ENCODE data around the gene JPT2.

JPT2 gene

GRCh38 chr16:1746693-1747195, 68.7 kb downstream of the JPT2 start:
- ChIA-PET CTCF (no interaction called here), POLR2A (no interaction called here)
- TF ChIP-seq ZNF24 (tag by site-specific recombination; IDR thresholded peaks at IDR 0.05), result no peak
- TF ChIP-seq ZNF660 (tag by site-specific recombination; IDR thresholded peaks at IDR 0.05), result no peak
- no peak for TF ChIP-seq ZNF23 (tag by site-specific recombination; IDR thresholded peaks at IDR 0.05; ENCODE audit: borderline replicate concordance)
- no peak for TF ChIP-seq GLIS1 (tag by site-specific recombination; IDR thresholded peaks at IDR 0.05)
- TF ChIP-seq OVOL3 (tag by site-specific recombination; IDR thresholded peaks at IDR 0.05), result no peak
- no peak for TF ChIP-seq ZFP37 (tag by site-specific recombination; IDR thresholded peaks at IDR 0.05)
- TF ChIP-seq, protein P1, sequence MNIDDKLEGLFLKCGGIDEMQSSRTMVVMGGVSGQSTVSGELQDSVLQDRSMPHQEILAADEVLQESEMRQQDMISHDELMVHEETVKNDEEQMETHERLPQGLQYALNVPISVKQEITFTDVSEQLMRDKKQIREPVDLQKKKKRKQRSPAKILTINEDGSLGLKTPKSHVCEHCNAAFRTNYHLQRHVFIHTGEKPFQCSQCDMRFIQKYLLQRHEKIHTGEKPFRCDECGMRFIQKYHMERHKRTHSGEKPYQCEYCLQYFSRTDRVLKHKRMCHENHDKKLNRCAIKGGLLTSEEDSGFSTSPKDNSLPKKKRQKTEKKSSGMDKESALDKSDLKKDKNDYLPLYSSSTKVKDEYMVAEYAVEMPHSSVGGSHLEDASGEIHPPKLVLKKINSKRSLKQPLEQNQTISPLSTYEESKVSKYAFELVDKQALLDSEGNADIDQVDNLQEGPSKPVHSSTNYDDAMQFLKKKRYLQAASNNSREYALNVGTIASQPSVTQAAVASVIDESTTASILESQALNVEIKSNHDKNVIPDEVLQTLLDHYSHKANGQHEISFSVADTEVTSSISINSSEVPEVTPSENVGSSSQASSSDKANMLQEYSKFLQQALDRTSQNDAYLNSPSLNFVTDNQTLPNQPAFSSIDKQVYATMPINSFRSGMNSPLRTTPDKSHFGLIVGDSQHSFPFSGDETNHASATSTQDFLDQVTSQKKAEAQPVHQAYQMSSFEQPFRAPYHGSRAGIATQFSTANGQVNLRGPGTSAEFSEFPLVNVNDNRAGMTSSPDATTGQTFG (tag by site-specific recombination; IDR thresholded peaks at IDR 0.05; ENCODE audit: borderline replicate concordance), result no peak
- no peak for TF ChIP-seq ZNF169 (tag by site-specific recombination; IDR thresholded peaks at IDR 0.05)
- no peak for TF ChIP-seq ZNF670 (tag by site-specific recombination; IDR thresholded peaks at IDR 0.05; ENCODE audit: low read depth)
- TF ChIP-seq, protein P2, sequence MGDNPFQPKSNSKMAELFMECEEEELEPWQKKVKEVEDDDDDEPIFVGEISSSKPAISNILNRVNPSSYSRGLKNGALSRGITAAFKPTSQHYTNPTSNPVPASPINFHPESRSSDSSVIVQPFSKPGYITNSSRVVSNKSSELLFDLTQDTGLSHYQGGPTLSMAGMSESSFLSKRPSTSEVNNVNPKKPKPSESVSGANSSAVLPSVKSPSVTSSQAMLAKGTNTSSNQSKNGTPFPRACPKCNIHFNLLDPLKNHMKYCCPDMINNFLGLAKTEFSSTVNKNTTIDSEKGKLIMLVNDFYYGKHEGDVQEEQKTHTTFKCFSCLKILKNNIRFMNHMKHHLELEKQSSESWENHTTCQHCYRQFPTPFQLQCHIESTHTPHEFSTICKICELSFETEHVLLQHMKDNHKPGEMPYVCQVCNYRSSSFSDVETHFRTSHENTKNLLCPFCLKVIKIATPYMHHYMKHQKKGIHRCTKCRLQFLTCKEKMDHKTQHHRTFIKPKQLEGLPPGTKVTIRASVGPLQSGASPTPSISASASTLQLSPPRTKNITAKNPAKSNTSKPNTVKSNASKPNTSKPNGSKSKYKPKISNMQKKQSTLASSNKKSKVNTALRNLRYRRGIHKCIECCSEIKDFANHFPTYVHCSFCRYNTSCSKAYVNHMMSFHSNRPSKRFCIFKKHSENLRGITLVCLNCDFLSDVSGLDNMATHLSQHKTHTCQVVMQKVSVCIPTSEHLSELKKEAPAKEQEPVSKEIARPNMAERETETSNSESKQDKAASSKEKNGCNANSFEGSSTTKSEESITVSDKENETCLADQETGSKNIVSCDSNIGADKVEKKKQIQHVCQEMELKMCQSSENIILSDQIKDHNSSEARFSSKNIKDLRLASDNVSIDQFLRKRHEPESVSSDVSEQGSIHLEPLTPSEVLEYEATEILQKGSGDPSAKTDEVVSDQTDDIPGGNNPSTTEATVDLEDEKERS (tag by site-specific recombination; IDR thresholded peaks at IDR 0.05), result no peak
- no peak for TF ChIP-seq ZNF266 (tag by site-specific recombination; IDR thresholded peaks at IDR 0.05; ENCODE audit: low read depth)
- TF ChIP-seq, protein P3, sequence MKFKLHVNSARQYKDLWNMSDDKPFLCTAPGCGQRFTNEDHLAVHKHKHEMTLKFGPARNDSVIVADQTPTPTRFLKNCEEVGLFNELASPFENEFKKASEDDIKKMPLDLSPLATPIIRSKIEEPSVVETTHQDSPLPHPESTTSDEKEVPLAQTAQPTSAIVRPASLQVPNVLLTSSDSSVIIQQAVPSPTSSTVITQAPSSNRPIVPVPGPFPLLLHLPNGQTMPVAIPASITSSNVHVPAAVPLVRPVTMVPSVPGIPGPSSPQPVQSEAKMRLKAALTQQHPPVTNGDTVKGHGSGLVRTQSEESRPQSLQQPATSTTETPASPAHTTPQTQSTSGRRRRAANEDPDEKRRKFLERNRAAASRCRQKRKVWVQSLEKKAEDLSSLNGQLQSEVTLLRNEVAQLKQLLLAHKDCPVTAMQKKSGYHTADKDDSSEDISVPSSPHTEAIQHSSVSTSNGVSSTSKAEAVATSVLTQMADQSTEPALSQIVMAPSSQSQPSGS (tag by site-specific recombination; IDR thresholded peaks at IDR 0.05; ENCODE audit: low read depth), result no peak
- TF ChIP-seq ZNF19 (tag by site-specific recombination; IDR thresholded peaks at IDR 0.05; ENCODE audit: low read depth), result no peak
- Histone ChIP-seq H3K36me3 (ENCODE audit: control insufficient read depth in 2 of 2, insufficient read depth in 1 of 2, low read length in 2 of 2) (peaks cover 5 to 81% of the 10 kb centered on the region in 2 experiments; a peak in 2 of 3 replicates), H3K4me1 (ENCODE audit: control insufficient read depth, insufficient read depth, low read length) (no peaks in the 10 kb centered on the region), H3K27ac (ENCODE audit: extremely low read depth, low read depth, low read length) (no peak overlapping the region), H3K4me3 (ENCODE audit: low read depth, low read length) (no peak overlapping the region), H3K9me3 (ENCODE audit: control insufficient read depth, insufficient read depth, low read depth, low read length) (no peaks in the 10 kb centered on the region)

DNA sequence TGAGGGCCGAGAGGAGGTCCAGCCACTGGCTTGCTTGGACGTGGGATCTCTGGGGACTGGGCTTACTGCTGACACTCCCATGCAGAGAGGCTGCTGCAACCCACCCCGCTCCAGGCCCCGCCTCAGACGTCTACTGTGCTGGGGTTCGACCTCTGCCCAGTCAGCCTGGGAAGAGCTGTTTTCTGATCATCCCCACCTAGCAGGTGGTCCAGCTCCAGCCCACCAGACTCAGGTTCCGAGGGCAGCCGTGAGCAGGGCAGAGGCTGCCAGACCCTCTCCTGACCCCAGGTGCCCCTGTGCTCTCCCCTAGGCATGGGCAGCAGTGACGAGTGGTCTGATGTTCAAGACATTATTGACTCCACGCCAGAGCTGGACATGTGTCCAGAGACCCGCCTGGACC, 69.9 kb downstream of the JPT2 start:
- CTCF ChIA-PET, result interaction anchor here (1.1 kb wide), 1 partner anchor 21 kb away, joined by 3 read pairs; no protein-coding TSS in a partner anchor
- H3K9me3 ChIP-seq (ENCODE audit: control insufficient read depth, insufficient read depth, low read depth, low read length), result no peaks in the 10 kb centered on the region
- H3K4me3 ChIP-seq (ENCODE audit: low read depth, low read length), result no peak overlapping the region
- H3K36me3 ChIP-seq (ENCODE audit: control insufficient read depth in 2 of 2, insufficient read depth in 1 of 2, low read length in 2 of 2), result peaks cover 10 to 81% of the 10 kb centered on the region in 2 experiments; a peak in 2 of 3 replicates
- POLR2A ChIA-PET, result no interaction called here
- TF ChIP-seq ZNF510 (tag by site-specific recombination; IDR thresholded peaks at IDR 0.05; ENCODE audit: insufficient replicate concordance), result no peak
- no peak for TF ChIP-seq ZNF157 (tag by site-specific recombination; IDR thresholded peaks at IDR 0.05)
- TF ChIP-seq ZFP3 (tag by site-specific recombination; IDR thresholded peaks at IDR 0.05; ENCODE audit: low read depth), result no peak
- TF ChIP-seq, protein P4, sequence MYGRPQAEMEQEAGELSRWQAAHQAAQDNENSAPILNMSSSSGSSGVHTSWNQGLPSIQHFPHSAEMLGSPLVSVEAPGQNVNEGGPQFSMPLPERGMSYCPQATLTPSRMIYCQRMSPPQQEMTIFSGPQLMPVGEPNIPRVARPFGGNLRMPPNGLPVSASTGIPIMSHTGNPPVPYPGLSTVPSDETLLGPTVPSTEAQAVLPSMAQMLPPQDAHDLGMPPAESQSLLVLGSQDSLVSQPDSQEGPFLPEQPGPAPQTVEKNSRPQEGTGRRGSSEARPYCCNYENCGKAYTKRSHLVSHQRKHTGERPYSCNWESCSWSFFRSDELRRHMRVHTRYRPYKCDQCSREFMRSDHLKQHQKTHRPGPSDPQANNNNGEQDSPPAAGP (tag by site-specific recombination; IDR thresholded peaks at IDR 0.05), result no peak
- TF ChIP-seq SP2 (tag by site-specific recombination; IDR thresholded peaks at IDR 0.05), result no peak
- TF ChIP-seq ZNF274 (IDR thresholded peaks at IDR 0.05; ENCODE audit: low read length), result no peak
- no peak for TF ChIP-seq ZNF274 (tag by site-specific recombination; IDR thresholded peaks at IDR 0.05; ENCODE audit: borderline replicate concordance)
- TF ChIP-seq KLF9 (tag by site-specific recombination; IDR thresholded peaks at IDR 0.05; ENCODE audit: low read depth), result no peak
- no peak for TF ChIP-seq ZNF433 (tag by site-specific recombination; IDR thresholded peaks at IDR 0.05; ENCODE audit: low read depth)
- no peak for TF ChIP-seq ZNF366 (tag by site-specific recombination; conservative IDR thresholded peaks at IDR 0.05)
- TF ChIP-seq FEZF1 (tag by site-specific recombination; IDR thresholded peaks at IDR 0.05), result no peak
- no peaks in the 10 kb centered on the region for H3K4me1 ChIP-seq (ENCODE audit: control insufficient read depth, insufficient read depth, low read length)
- H3K27ac ChIP-seq (ENCODE audit: extremely low read depth, low read depth, low read length), result no peak overlapping the region
